GM12878 (cell line): ENCODE results near the gene HUS1. TPM values are rescaled to one million over a fixed set of nuclear protein-coding genes. Genes with fewer than 3 reads are reported as not detected.
A peak's percentile ranks its signal among the peaks of the same experiment; 100 is the strongest.

Experiments used
- ATAC-seq: fragments of 200-7000 bp; cut with Tn5 transposase; 3 replicates; pipeline ENCODE4 v1.9.1; 2020; ENCODE audit warnings: mild to moderate bottlenecking, moderate library complexity
- BruUV-seq: library from RNA; stranded (reverse); fragments of 400-500 nt; replicated peaks from 2 replicates; lab custom pipeline; 2021; lab: Mats Ljungman, UMichigan
- CTCF ChIA-PET: fragments of 300-600 bp; sonication (Branson Sonifier 250); formaldehyde crosslinking; extraction: SDS; loops from one replicate; lab custom pipeline; 2021; ENCODE audit warnings: inconsistent platforms; lab: Yijun Ruan, JAX
- POLR2A ChIA-PET: fragments of 350-600 bp; formaldehyde crosslinking; extraction: SDS; loops from one replicate; lab custom pipeline; 2021; ENCODE audit warnings: inconsistent platforms; lab: Charles Lee
- RAD21 ChIA-PET: fragments of 300-600 bp; sonication (Branson Sonifier 250); formaldehyde crosslinking; loops from one replicate; lab custom pipeline; 2023; ENCODE audit warnings: antibody characterized with exemption; ENCODE audit not compliant: unreplicated experiment; lab: Charles Lee
- SMC1A ChIA-PET: fragments of 300-600 bp; sonication (Branson Sonifier 250); formaldehyde crosslinking; loops from one replicate; lab custom pipeline; 2023; ENCODE audit not compliant: unreplicated experiment, uncharacterized antibody; lab: Charles Lee
- DNase-seq: peaks from one replicate; pipeline ENCODE4 v3.0.0-alpha.2; 2011; ENCODE audit warnings: low read depth, low spot score
- FAIRE-seq: peaks from 3 replicates; lab custom pipeline; 2011; peaks lifted over from hg19 to GRCh38; lab: Jason Lieb, UNC
- H2AFZ ChIP-seq: 2 replicates; pipeline ENCODE4 v1.6.0; 2011; ENCODE audit warnings: low read depth, low read length, control low read depth; ENCODE audit not compliant: control insufficient read depth
- H3K27ac ChIP-seq: 2 replicates; pipeline ENCODE4 v1.5.1; 2011; ENCODE audit warnings: control low read depth; ENCODE audit not compliant: control insufficient read depth, insufficient read depth
- H3K27me3 ChIP-seq, 2 experiments: replicated peaks in 1 of 2; 2 replicates each; pipeline versions ENCODE4 v1.6.0 to v1.6.1; 2011; ENCODE audit warnings: low read length in 1 of 2; ENCODE audit not compliant: control insufficient read depth in 2 of 2, insufficient read depth in 2 of 2
- H3K36me3 ChIP-seq, 2 experiments: 2 replicates each; pipeline ENCODE4 v1.5.1; 2011; ENCODE audit warnings: low read length in 1 of 2; ENCODE audit not compliant: control insufficient read depth in 2 of 2, insufficient read depth in 2 of 2
- H3K4me1 ChIP-seq: 2 replicates; pipeline ENCODE4 v1.6.1; 2011; ENCODE audit warnings: mild to moderate bottlenecking, low read length, moderate library complexity, mixed read lengths; ENCODE audit not compliant: control insufficient read depth, insufficient read depth
- H3K4me2 ChIP-seq: 2 replicates; pipeline ENCODE4 v1.6.0; 2011; ENCODE audit warnings: control low read depth; ENCODE audit not compliant: control insufficient read depth, insufficient read depth
- H3K4me3 ChIP-seq: fragments of 200-600 bp; sonication (generic); 2 replicates; pipeline ENCODE4 v1.5.1; 2016
- H3K79me2 ChIP-seq: 2 replicates; pipeline ENCODE4 v1.6.0; 2011; ENCODE audit warnings: low read length; ENCODE audit not compliant: control insufficient read depth, insufficient read depth
- H3K9ac ChIP-seq: 2 replicates; pipeline ENCODE4 v1.8.0; 2011; ENCODE audit warnings: low read length, control low read depth, mixed read lengths; ENCODE audit not compliant: control insufficient read depth, insufficient read depth
- H3K9me3 ChIP-seq: replicated peaks from 3 replicates; pipeline ENCODE4 v1.5.1; 2011; ENCODE audit warnings: mild to moderate bottlenecking, low read length; ENCODE audit not compliant: control insufficient read depth, insufficient read depth
- H4K20me1 ChIP-seq: 2 replicates; pipeline ENCODE4 v1.6.0; 2011; ENCODE audit not compliant: control insufficient read depth, insufficient read depth
- ATF7 ChIP-seq: fragments of 450-650 bp; IDR thresholded peaks from 2 replicates; pipeline ENCODE4 v1.6.1; 2016; ENCODE audit warnings: low read depth, mild to moderate bottlenecking
- BHLHE40 ChIP-seq, 2 experiments: fragments of 450-650 bp in 1 of 2; IDR thresholded peaks; 2 replicates each; pipeline ENCODE4 v1.6.1; 2011 to 2017; ENCODE audit warnings: low read depth in 2 of 2, borderline replicate concordance in 1 of 2, improper control_type of control experiment in 1 of 2, low read length in 1 of 2, mild to moderate bottlenecking in 1 of 2
- CBX5 ChIP-seq: sonication (generic); IDR thresholded peaks from 2 replicates; pipeline ENCODE4 v1.6.1; 2016; ENCODE audit warnings: low read depth, moderate library complexity, mild to moderate bottlenecking, inconsistent platforms
- IRF5 ChIP-seq: fragments of 450-650 bp; IDR thresholded peaks from 2 replicates; pipeline ENCODE4 v1.6.1; 2017; ENCODE audit warnings: borderline replicate concordance
- JUNB ChIP-seq: IDR thresholded peaks from 2 replicates; pipeline ENCODE4 v1.6.1; 2016; ENCODE audit warnings: antibody characterized with exemption, mild to moderate bottlenecking
- MLLT1 ChIP-seq: fragments of 450-650 bp; IDR thresholded peaks from 2 replicates; pipeline ENCODE4 v1.6.1; 2016; ENCODE audit warnings: mild to moderate bottlenecking
- NBN ChIP-seq: fragments of 450-650 bp; IDR thresholded peaks from 2 replicates; pipeline ENCODE4 v1.6.1; 2016
- NR2C1 ChIP-seq: fragments of 450-650 bp; IDR thresholded peaks from 2 replicates; pipeline ENCODE4 v1.6.1; 2017; ENCODE audit warnings: antibody characterized with exemption, mild to moderate bottlenecking, moderate library complexity
- NR2F1 ChIP-seq: fragments of 450-650 bp; conservative IDR thresholded peaks from 2 replicates; pipeline ENCODE4 v1.6.1; 2017; ENCODE audit warnings: mild to moderate bottlenecking
- PAX8 ChIP-seq: fragments of 450-650 bp; IDR thresholded peaks from 2 replicates; pipeline ENCODE4 v1.6.1; 2017; ENCODE audit warnings: mild to moderate bottlenecking, moderate library complexity
- PML ChIP-seq: IDR thresholded peaks from 2 replicates; pipeline ENCODE4 v1.6.1; 2012; ENCODE audit warnings: low read length, inconsistent platforms
- POLR2AphosphoS2 ChIP-seq: IDR thresholded peaks from 2 replicates; pipeline ENCODE4 v1.6.1; 2011; ENCODE audit warnings: low read depth, mild to moderate bottlenecking, low read length, improper control_type of control experiment, moderate library complexity
- SMAD5 ChIP-seq: IDR thresholded peaks from 2 replicates; pipeline ENCODE4 v1.6.1; 2016; ENCODE audit warnings: antibody characterized with exemption, low read depth
- YY1 ChIP-seq: IDR thresholded peaks from 2 replicates; pipeline ENCODE4 v1.6.1; 2011; ENCODE audit warnings: low read depth, mild to moderate bottlenecking, low read length
- ZBTB11 ChIP-seq: fragments of 450-650 bp; formaldehyde crosslinking; IDR thresholded peaks from 2 replicates; pipeline ENCODE4 v1.5.0; 2022; ENCODE audit warnings: mild to moderate bottlenecking, missing genetic modification characterization
- WGBS: methylation state at CpG from one replicate; pipeline ENCODE4 v1.1.6; 2016; ENCODE audit warnings: low lambda C conversion rate; ENCODE audit not compliant: insufficient replicate concordance, insufficient coverage; ENCODE audit errors: missing lambda C conversion rate; 5-methylcytosine and 5-hydroxymethylcytosine counted together
- in situ Hi-C: fragments of 300-500 bp; cut with MboI; formaldehyde crosslinking; loops from 9 replicates; pipeline ENCODE4 v1.14.3; 2018; ENCODE audit warnings: mixed read lengths
- intact Hi-C: fragments of 100-400 bp; cut with micrococcal nuclease; formaldehyde crosslinking; loops from one replicate; pipeline ENCODE4 v1.14.2; 2022; ENCODE audit not compliant: unreplicated experiment
- polyA plus RNA-seq, 11 experiments: library from polyadenylated mRNA; depleted of rRNA in 4 of 11; unstranded in 6 of 11; stranded (reverse) in 5 of 11; fragments of >200 nt; fragmentation: Nextera tagmentation in 4 of 11; fragmentation: Illumina TruSeq in 1 of 11; extraction: Ambion mirVana in 4 of 11; extraction: Trizol in 1 of 11; gene quantifications; 1 replicate in 1 of 11; 2 replicates in 10 of 11; pipeline versions ENCODE4 v1.2.1 to v1.2.3, GENCODE V29; 2011 to 2016; ENCODE audit warnings: inconsistent platforms in 2 of 11, missing spikeins in 2 of 11, low read depth in 1 of 11
- total RNA-seq, 4 experiments: library from RNA; depleted of rRNA in 3 of 4; stranded (reverse); fragments of >200 nt in 3 of 4; fragmentation: Illumina TruSeq in 1 of 4; extraction: Trizol in 1 of 4; gene quantifications; 2 replicates each; pipeline versions ENCODE4 v1.2.1 to v1.2.3, GENCODE V29; 2013 to 2021

The HUS1 gene
- total and polyA plus RNA-seq, 10 of the 15 experiments (the other 5 are each of a cell fraction or from before 2014, with no cell fraction given): 10.4 to 35.5 (median 22.6) TPM

- TF ChIP-seq IRF5 (no peak), CBX5 (no peak), ATF7 (no peak), BHLHE40 (IDR thresholded peaks at IDR 0.05; ENCODE audit: borderline replicate concordance in 1 of 2, low read depth in 2 of 2, low read length in 1 of 2) (peak; percentile 74 to 76), SMAD5 (no peak), NR2F1 (no peak), PAX8 (no peak), PML (no peak), NR2C1 (no peak)
These were observed 41.5 kb downstream of the HUS1 start (continued) for GRCh38 chr7:47937711-47938573.

GRCh38 chr7:47937065-47937687, 42.2 kb downstream of the HUS1 start:
- intact Hi-C loops: loop anchor here (5.0 kb wide), 1 partner anchor 320 kb away; no protein-coding TSS in a partner anchor
- WGBS: 0% methylated on average over 10 of the region's 17 CpGs
- TF ChIP-seq PAX8: no peak
- no peak for TF ChIP-seq POLR2AphosphoS2
- no peak for TF ChIP-seq ZBTB11 (CRISPR knock-in tag)
- peak; percentile 95 for TF ChIP-seq NBN
- TF ChIP-seq JUNB: peak; percentile 97
- 0 out of 2 replicates have a peak, but pooled peaks have one; percentile 11 for TF ChIP-seq NR2C1
- TF ChIP-seq MLLT1: peak; percentile 97
- TF ChIP-seq YY1: 0 out of 2 replicates have a peak, but pooled peaks have one; percentile 39

More at GRCh38 chr7:47937065-47937687, 42.2 kb downstream of the HUS1 start:
- Histone ChIP-seq H3K4me3 (peak overlapping the region; percentile 9; the same call in 1 of the 2 replicates), H4K20me1 (no peaks in the 10 kb centered on the region), H3K4me1 (peaks cover 28% of the 10 kb centered on the region), H3K4me2 (peak overlapping the region; percentile 92), H2AFZ (no peak overlapping the region), H3K27ac (peak overlapping the region; percentile 68), H3K9ac (no peak overlapping the region), H3K79me2 (no peaks in the 10 kb centered on the region), H3K9me3 (no peaks in the 10 kb centered on the region), H3K27me3 (peaks cover 0 to 1% of the 10 kb centered on the region in 2 experiments; a peak in 2 of 4 replicates), H3K36me3 (no peaks in the 10 kb centered on the region)
- ChIA-PET POLR2A (no interaction called here), RAD21 (interaction anchor here (0.7 to 3.0 kb wide), 4 partner anchors 8 to 152 kb away, joined by 3 to 17 read pairs (median 4); partner anchors contain the start of genes PKD1L1 and UPP1), CTCF (interaction anchor here (1.0 to 2.2 kb wide), 8 partner anchors 21 to 265 kb away, joined by 3 to 6 read pairs (median 4); no protein-coding TSS in a partner anchor), SMC1A (interaction anchor here (0.9 to 2.4 kb wide), 5 partner anchors 8 to 173 kb away, joined by 3 to 13 read pairs (median 4); no protein-coding TSS in a partner anchor)
- ATAC-seq (peak; percentile 98), DNase-seq (peak; percentile 91), FAIRE-seq (peak; percentile 100)
- in situ Hi-C loops: loop anchor here (25.0 kb wide), 1 partner anchor 1825 kb away; the partner anchor contains the start of gene VWC2
- BruUV-seq: no TSS peak
